Measurements from ENCODE around the gene TENT4A.

TENT4A gene

GRCh38 chr5:6758706-6759105 lies 45.5 kb downstream of the TENT4A start:
- TF ChIP-seq, protein P1, sequence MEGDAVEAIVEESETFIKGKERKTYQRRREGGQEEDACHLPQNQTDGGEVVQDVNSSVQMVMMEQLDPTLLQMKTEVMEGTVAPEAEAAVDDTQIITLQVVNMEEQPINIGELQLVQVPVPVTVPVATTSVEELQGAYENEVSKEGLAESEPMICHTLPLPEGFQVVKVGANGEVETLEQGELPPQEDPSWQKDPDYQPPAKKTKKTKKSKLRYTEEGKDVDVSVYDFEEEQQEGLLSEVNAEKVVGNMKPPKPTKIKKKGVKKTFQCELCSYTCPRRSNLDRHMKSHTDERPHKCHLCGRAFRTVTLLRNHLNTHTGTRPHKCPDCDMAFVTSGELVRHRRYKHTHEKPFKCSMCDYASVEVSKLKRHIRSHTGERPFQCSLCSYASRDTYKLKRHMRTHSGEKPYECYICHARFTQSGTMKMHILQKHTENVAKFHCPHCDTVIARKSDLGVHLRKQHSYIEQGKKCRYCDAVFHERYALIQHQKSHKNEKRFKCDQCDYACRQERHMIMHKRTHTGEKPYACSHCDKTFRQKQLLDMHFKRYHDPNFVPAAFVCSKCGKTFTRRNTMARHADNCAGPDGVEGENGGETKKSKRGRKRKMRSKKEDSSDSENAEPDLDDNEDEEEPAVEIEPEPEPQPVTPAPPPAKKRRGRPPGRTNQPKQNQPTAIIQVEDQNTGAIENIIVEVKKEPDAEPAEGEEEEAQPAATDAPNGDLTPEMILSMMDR (conservative IDR thresholded peaks at IDR 0.05; ENCODE audit: low read depth, low read length) = no peak

DNA sequence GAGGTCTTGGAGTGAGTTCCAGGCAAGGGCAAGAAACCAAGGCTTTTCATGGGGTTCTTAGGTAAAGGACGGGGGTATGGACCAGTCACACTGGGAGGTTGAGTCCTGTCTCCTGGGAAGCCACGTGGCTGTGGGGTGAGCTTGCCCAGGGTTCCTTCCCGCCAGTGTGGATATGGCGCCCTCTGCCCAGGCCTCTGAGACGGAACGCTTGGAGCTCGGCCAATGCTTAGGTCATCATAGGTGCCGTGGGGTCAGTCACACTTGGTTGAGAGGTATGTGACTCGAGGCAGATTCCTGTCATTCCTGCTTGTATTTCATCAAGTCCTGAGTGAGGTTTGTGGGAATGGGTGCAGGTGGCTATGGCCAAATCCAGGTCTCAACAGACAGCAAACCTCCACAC lies 46.2 kb downstream of the TENT4A start:
- H3K9ac ChIP-seq = no peak overlapping the region
- H3K36me3 ChIP-seq (ENCODE audit: insufficient read depth) = peaks cover 6% of the 10 kb centered on the region; the same call in 1 of the 2 replicates
- H3K79me2 ChIP-seq (ENCODE audit: insufficient read depth, low read depth) = no peaks in the 10 kb centered on the region
- H3K4me3 ChIP-seq (IDR thresholded peaks at IDR 0.05; ENCODE audit: insufficient read depth, low read depth, low read length) = no peak overlapping the region
- no peak overlapping the region for H3K27ac ChIP-seq
- no peaks in the 10 kb centered on the region for H4K20me1 ChIP-seq (ENCODE audit: insufficient read depth)
- TF ChIP-seq, protein P1 (conservative IDR thresholded peaks at IDR 0.05; ENCODE audit: low read depth, low read length) = no peak
- H3K27me3 ChIP-seq (ENCODE audit: insufficient read depth, low read depth) = no peaks in the 10 kb centered on the region
- no peak overlapping the region for H3K4me2 ChIP-seq
- H2AFZ ChIP-seq (ENCODE audit: low read depth) = no peak overlapping the region
- peaks cover 9% of the 10 kb centered on the region for H3K4me1 ChIP-seq (ENCODE audit: low read depth, poor library complexity, severe bottlenecking)

More at GRCh38 chr5:6758706-6759105, 45.5 kb downstream of the TENT4A start:
- Histone ChIP-seq H3K79me2 (ENCODE audit: insufficient read depth, low read depth) (no peaks in the 10 kb centered on the region), H3K4me1 (ENCODE audit: low read depth, poor library complexity, severe bottlenecking) (peaks cover 16% of the 10 kb centered on the region), H3K27me3 (ENCODE audit: insufficient read depth, low read depth) (no peaks in the 10 kb centered on the region), H4K20me1 (ENCODE audit: insufficient read depth) (no peaks in the 10 kb centered on the region), H3K4me2 (no peak overlapping the region), H2AFZ (ENCODE audit: low read depth) (no peak overlapping the region), H3K36me3 (ENCODE audit: insufficient read depth) (peaks cover 6% of the 10 kb centered on the region; the same call in 1 of the 2 replicates), H3K9ac (no peak overlapping the region), H3K27ac (no peak overlapping the region), H3K4me3 (IDR thresholded peaks at IDR 0.05; ENCODE audit: insufficient read depth, low read depth, low read length) (no peak overlapping the region)

GRCh38 chr5:6759983-6760382 lies 46.8 kb downstream of the TENT4A start:
- Histone ChIP-seq H3K4me1 (ENCODE audit: low read depth, poor library complexity, severe bottlenecking) (peaks cover 9% of the 10 kb centered on the region), H3K27me3 (ENCODE audit: insufficient read depth, low read depth) (no peaks in the 10 kb centered on the region), H4K20me1 (ENCODE audit: insufficient read depth) (no peaks in the 10 kb centered on the region), H3K79me2 (ENCODE audit: insufficient read depth, low read depth) (no peaks in the 10 kb centered on the region), H2AFZ (ENCODE audit: low read depth) (no peak overlapping the region), H3K36me3 (ENCODE audit: insufficient read depth) (peaks cover 6% of the 10 kb centered on the region; the same call in 1 of the 2 replicates), H3K27ac (no peak overlapping the region), H3K9ac (no peak overlapping the region), H3K4me3 (IDR thresholded peaks at IDR 0.05; ENCODE audit: insufficient read depth, low read depth, low read length) (no peak overlapping the region), H3K4me2 (no peak overlapping the region)
- TF ChIP-seq, protein P1 (conservative IDR thresholded peaks at IDR 0.05; ENCODE audit: low read depth, low read length) = no peak

DNA sequence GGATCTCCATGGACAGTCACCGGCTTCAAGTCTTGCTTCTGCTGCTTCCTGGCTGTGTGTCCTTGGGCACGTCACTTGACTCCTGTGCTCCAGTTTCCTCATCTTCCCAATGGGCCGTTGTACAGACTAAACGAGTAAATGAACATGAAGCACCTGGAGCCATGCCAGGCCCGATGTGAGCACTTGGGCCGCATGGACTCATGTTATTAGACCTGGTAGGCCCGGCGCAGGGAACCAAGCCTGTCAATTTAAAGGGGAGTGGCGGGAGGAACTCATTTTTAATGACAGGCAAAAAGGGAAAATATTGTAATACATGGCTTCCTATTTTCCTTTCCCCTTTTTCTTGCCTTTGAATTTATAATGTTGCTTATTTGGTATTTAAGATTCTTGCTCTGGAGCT lies 47.5 kb downstream of the TENT4A start:
- no peak overlapping the region for H3K4me2 ChIP-seq
- TF ChIP-seq, protein P1 (conservative IDR thresholded peaks at IDR 0.05; ENCODE audit: low read depth, low read length) = no peak
- H2AFZ ChIP-seq (ENCODE audit: low read depth) = no peak overlapping the region
- peaks cover 3% of the 10 kb centered on the region; the same call in 1 of the 2 replicates for H3K36me3 ChIP-seq (ENCODE audit: insufficient read depth)
- no peaks in the 10 kb centered on the region for H3K27me3 ChIP-seq (ENCODE audit: insufficient read depth, low read depth)
- no peak overlapping the region for H3K27ac ChIP-seq
- peaks cover 10% of the 10 kb centered on the region for H3K4me1 ChIP-seq (ENCODE audit: low read depth, poor library complexity, severe bottlenecking)
- no peaks in the 10 kb centered on the region for H3K79me2 ChIP-seq (ENCODE audit: insufficient read depth, low read depth)
- H3K4me3 ChIP-seq (IDR thresholded peaks at IDR 0.05; ENCODE audit: insufficient read depth, low read depth, low read length) = no peak overlapping the region
- no peaks in the 10 kb centered on the region for H4K20me1 ChIP-seq (ENCODE audit: insufficient read depth)
- no peak overlapping the region for H3K9ac ChIP-seq
